K562 (cell line): ENCODE measurements around the gene TRIP12. TPM values are rescaled to one million over a fixed set of nuclear protein-coding genes. Genes with fewer than 3 reads are reported as not detected.

Source experiments
- ARID1B ChIP-seq: fragments of 450-650 bp; IDR thresholded peaks from 2 replicates; pipeline ENCODE4 v1.6.1; 2016; ENCODE audit warnings: antibody characterized with exemption, mild to moderate bottlenecking, inconsistent platforms
- BACH1 ChIP-seq: fragments of 200-800 bp; sonication (Bioruptor generic); IDR thresholded peaks from 2 replicates; pipeline ENCODE4 v1.6.1; 2016; ENCODE audit warnings: missing genetic modification characterization, missing compliant biosample characterization
- CBX5 ChIP-seq: IDR thresholded peaks from 2 replicates; pipeline ENCODE4 v1.6.1; 2014; ENCODE audit warnings: low read depth, borderline replicate concordance
- CREM ChIP-seq: IDR thresholded peaks from 2 replicates; pipeline ENCODE4 v1.6.1; 2014; ENCODE audit warnings: antibody characterized with exemption, low read depth
- E2F6 ChIP-seq, 2 experiments: IDR thresholded peaks; 2 replicates each; pipeline ENCODE4 v1.6.1; 2011; ENCODE audit warnings: borderline replicate concordance in 1 of 2, control low read depth in 1 of 2, low read depth in 1 of 2, low read length in 1 of 2, mild to moderate bottlenecking in 1 of 2, mixed read lengths in 1 of 2, moderate library complexity in 1 of 2; ENCODE audit not compliant: insufficient read depth in 1 of 2, insufficient read length in 1 of 2, poor library complexity in 1 of 2, severe bottlenecking in 1 of 2; ENCODE audit errors: extremely low read depth in 1 of 2
- ESRRA ChIP-seq: fragments of 450-650 bp; IDR thresholded peaks from 2 replicates; pipeline ENCODE4 v1.6.1; 2014; ENCODE audit warnings: low read depth, mild to moderate bottlenecking, moderate library complexity, borderline replicate concordance
- ILF3 ChIP-seq: fragments of 450-650 bp; IDR thresholded peaks from 2 replicates; pipeline ENCODE4 v1.6.1; 2018; ENCODE audit warnings: antibody characterized with exemption, mild to moderate bottlenecking, moderate library complexity, borderline replicate concordance
- LEF1 ChIP-seq: fragments of 450-650 bp; IDR thresholded peaks from 2 replicates; pipeline ENCODE4 v1.6.1; 2016; ENCODE audit warnings: mild to moderate bottlenecking
- SUPT5H ChIP-seq: fragments of 450-650 bp; IDR thresholded peaks from 2 replicates; pipeline ENCODE4 v1.6.1; 2016
- TSC22D4 ChIP-seq: fragments of 450-650 bp; IDR thresholded peaks from 2 replicates; pipeline ENCODE4 v1.6.1; 2016; ENCODE audit warnings: missing genetic modification characterization, missing biosample characterization, control low read depth
- ZBTB49 ChIP-seq: sonication (generic); formaldehyde crosslinking; IDR thresholded peaks from 2 replicates; pipeline ENCODE4 v1.8.0; 2022; ENCODE audit warnings: missing genetic modification reagents, mild to moderate bottlenecking, borderline replicate concordance
- ZKSCAN8 ChIP-seq: fragments of 200-800 bp; sonication (Bioruptor generic); IDR thresholded peaks from 2 replicates; pipeline ENCODE4 v1.6.1; 2016; ENCODE audit warnings: missing genetic modification characterization, missing compliant biosample characterization
- ZNF174 ChIP-seq: fragments of 250-450 bp; sonication (Bioruptor Pico); IDR thresholded peaks from 2 replicates; pipeline ENCODE4 v1.4.0; 2020; ENCODE audit warnings: mild to moderate bottlenecking
- ZNF277 ChIP-seq: fragments of 250-450 bp; sonication (Bioruptor Pico); IDR thresholded peaks from 2 replicates; pipeline ENCODE4 v1.8.0; 2022; ENCODE audit warnings: inconsistent platforms, mild to moderate bottlenecking, moderate library complexity, borderline replicate concordance
- ZNF445 ChIP-seq: fragments of 250-450 bp; sonication (Bioruptor Pico); IDR thresholded peaks from 2 replicates; pipeline ENCODE4 v1.4.0; 2020; ENCODE audit warnings: low read depth, mild to moderate bottlenecking, moderate library complexity
- ZNF75A ChIP-seq: fragments of 450-650 bp; formaldehyde crosslinking; IDR thresholded peaks from 2 replicates; pipeline ENCODE4 v1.4.0; 2020; ENCODE audit warnings: mild to moderate bottlenecking
- polyA plus RNA-seq, 8 experiments: library from polyadenylated mRNA; depleted of rRNA in 4 of 8; stranded (reverse) in 5 of 8; unstranded in 3 of 8; fragments of >200 nt; fragmentation: Nextera tagmentation in 2 of 8; fragmentation: Illumina TruSeq in 1 of 8; extraction: Ambion mirVana in 2 of 8; extraction: Trizol in 1 of 8; gene quantifications; 2 replicates each; pipeline versions ENCODE4 v1.2.1 to v1.2.3, GENCODE V29; 2011 to 2014; ENCODE audit warnings: inconsistent platforms in 1 of 8, missing spikeins in 1 of 8
- total RNA-seq, 7 experiments: library from RNA; depleted of rRNA in 6 of 7; stranded (reverse); fragments of >200 nt in 6 of 7; fragmentation: Illumina TruSeq in 2 of 7; extraction: Trizol in 2 of 7; gene quantifications; 2 replicates each; pipeline versions ENCODE4 v1.2.1 to v1.2.3, GENCODE V29; 2011 to 2021; ENCODE audit warnings: low replicate concordance in 1 of 7
- TF ChIP-seq, protein P1 (sequence below): conservative IDR thresholded peaks from 2 replicates; pipeline ENCODE4 v1.6.1; 2011; ENCODE audit warnings: low read depth, mild to moderate bottlenecking, low read length; ENCODE audit not compliant: control insufficient read depth
- TF ChIP-seq, protein P2 (sequence below): fragments of 450-650 bp; IDR thresholded peaks from 2 replicates; pipeline ENCODE4 v1.6.1; 2017; ENCODE audit warnings: mild to moderate bottlenecking, moderate library complexity
- TF ChIP-seq, protein P3 (sequence below): sonication (generic); formaldehyde crosslinking; IDR thresholded peaks from 2 replicates; pipeline ENCODE4 v1.8.1; 2023; ENCODE audit warnings: mild to moderate bottlenecking, missing genetic modification reagents

The TRIP12 gene
- total and polyA plus RNA-seq, 9 of the 15 experiments (the other 6 are each of a cell fraction or from before 2014, with no cell fraction given): 15.2 to 131 (median 80.1) TPM

DNA sequence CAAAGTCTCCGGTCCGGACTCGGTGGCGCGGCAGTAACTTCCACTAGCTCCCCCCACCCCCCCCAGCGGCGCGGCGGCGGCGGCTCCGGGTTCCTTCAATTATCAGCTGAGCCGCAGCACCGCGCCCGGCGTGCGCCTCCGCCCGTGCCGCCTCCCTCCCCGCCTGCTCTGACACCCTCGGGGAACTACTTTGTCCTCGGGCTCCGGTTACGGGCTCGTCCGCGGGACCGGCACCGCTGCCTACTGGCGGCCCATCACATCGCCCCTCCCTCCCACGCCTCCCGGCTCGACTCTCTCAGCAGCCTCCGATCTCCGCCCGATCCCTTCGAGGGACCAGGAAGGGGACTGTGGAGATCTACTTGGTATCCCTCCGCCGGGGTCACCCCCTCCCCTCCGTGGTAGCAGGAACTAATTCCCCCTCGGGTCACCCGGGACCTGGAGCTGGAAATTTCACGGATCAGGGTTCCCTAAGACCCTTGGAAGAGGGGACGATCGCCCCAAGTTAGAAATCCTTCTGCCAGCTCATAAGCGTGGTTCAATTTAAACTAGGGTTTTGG, at the start of gene TRIP12 (continued):
- TF ChIP-seq ZNF277 (no peak), LEF1 (no peak), SUPT5H (no peak; the same call in 1 of the 2 replicates), ILF3 (no peak), TSC22D4 (tag) (no peak), ZNF445 (CRISPR knock-in tag) (no peak), E2F6 (IDR thresholded peaks at IDR 0.05; ENCODE audit: borderline replicate concordance in 1 of 2, extremely low read depth in 1 of 2, insufficient read depth in 1 of 2, insufficient read length in 1 of 2, low read depth in 1 of 2, low read length in 1 of 2, poor library complexity in 1 of 2, severe bottlenecking in 1 of 2) (no peak), ZNF174 (CRISPR knock-in tag) (no peak), ARID1B (peak; percentile 37), ZKSCAN8 (CRISPR knock-in tag) (no peak), ESRRA (peak; percentile 58), CBX5 (no peak), ZBTB49 (CRISPR knock-in tag) (no peak), ZNF75A (CRISPR knock-in tag) (no peak), BACH1 (no peak), CREM (0 out of 2 replicates have a peak, but pooled peaks have one; percentile 50)
- TF ChIP-seq, protein P1, sequence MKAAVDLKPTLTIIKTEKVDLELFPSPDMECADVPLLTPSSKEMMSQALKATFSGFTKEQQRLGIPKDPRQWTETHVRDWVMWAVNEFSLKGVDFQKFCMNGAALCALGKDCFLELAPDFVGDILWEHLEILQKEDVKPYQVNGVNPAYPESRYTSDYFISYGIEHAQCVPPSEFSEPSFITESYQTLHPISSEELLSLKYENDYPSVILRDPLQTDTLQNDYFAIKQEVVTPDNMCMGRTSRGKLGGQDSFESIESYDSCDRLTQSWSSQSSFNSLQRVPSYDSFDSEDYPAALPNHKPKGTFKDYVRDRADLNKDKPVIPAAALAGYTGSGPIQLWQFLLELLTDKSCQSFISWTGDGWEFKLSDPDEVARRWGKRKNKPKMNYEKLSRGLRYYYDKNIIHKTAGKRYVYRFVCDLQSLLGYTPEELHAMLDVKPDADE: peak; percentile 58; the same call in 1 of the 2 replicates
- TF ChIP-seq, protein P2, sequence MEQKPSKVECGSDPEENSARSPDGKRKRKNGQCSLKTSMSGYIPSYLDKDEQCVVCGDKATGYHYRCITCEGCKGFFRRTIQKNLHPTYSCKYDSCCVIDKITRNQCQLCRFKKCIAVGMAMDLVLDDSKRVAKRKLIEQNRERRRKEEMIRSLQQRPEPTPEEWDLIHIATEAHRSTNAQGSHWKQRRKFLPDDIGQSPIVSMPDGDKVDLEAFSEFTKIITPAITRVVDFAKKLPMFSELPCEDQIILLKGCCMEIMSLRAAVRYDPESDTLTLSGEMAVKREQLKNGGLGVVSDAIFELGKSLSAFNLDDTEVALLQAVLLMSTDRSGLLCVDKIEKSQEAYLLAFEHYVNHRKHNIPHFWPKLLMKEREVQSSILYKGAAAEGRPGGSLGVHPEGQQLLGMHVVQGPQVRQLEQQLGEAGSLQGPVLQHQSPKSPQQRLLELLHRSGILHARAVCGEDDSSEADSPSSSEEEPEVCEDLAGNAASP: no peak
- TF ChIP-seq, protein P3, sequence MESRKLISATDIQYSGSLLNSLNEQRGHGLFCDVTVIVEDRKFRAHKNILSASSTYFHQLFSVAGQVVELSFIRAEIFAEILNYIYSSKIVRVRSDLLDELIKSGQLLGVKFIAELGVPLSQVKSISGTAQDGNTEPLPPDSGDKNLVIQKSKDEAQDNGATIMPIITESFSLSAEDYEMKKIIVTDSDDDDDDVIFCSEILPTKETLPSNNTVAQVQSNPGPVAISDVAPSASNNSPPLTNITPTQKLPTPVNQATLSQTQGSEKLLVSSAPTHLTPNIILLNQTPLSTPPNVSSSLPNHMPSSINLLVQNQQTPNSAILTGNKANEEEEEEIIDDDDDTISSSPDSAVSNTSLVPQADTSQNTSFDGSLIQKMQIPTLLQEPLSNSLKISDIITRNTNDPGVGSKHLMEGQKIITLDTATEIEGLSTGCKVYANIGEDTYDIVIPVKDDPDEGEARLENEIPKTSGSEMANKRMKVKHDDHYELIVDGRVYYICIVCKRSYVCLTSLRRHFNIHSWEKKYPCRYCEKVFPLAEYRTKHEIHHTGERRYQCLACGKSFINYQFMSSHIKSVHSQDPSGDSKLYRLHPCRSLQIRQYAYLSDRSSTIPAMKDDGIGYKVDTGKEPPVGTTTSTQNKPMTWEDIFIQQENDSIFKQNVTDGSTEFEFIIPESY (CRISPR knock-in tag): no peak
